ENCODE results near the gene SGSH.

SGSH gene

DNA sequence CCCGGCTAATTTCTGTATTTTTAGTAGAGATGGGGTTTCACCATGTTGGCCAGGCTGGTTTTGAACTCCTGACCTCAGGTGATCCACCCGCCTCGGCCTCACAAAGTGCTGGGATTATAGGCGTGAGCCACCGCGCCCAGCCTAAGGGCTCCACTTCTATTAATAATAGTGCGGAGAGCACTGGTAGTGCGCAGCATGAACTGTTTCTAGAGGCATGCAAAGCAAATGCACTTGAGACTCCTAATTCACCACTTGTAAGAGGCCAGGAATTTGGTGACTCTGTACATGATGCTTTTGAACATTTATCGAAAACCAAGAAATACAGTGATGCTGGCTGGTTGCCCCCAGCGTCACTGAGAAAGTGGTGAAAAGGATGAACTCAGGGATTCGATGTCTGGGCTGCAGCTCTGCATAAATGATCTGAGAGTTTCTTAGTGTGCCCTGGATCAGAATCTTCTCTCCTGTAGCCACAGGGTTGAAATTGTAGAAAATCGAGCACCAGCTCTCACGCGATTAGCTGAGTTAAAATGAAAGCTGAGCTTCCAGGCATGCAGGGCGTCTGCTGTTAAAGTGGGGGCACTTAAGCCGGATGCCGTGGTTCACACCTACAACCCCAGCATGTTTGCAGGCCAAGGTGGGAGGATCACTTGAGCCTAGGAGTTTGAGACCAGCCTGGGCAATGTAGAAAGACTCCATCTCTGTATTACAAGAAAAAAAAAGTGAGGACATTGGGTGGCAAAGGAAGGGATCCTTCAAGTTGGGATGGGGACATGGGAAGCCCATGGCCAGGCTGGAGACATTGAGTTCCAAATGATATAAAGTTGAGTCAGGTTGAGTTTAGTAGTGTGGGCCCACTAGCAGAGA lies 45.3 kb upstream of the SGSH start:
- Histone ChIP-seq H3K36me3 (ENCODE audit: low read depth) (peaks cover 40% of the 10 kb centered on the region), H3K9me3 (ENCODE audit: severe bottlenecking) (no peaks in the 10 kb centered on the region), H3K4me3 (ENCODE audit: severe bottlenecking) (no peak overlapping the region), H3K27me3 (ENCODE audit: insufficient read depth, poor library complexity, severe bottlenecking) (no peaks in the 10 kb centered on the region), H3K27ac (ENCODE audit: poor library complexity, severe bottlenecking) (no peak overlapping the region), H3K4me1 (ENCODE audit: insufficient read depth, poor library complexity, severe bottlenecking) (peaks cover 11% of the 10 kb centered on the region)
- no peak for TF ChIP-seq CTCF (IDR thresholded peaks at IDR 0.05; ENCODE audit: poor library complexity, severe bottlenecking)
- ATAC-seq (ENCODE audit: low read depth) (no peak), DNase-seq (ENCODE audit: low spot score) (no peak)

DNA sequence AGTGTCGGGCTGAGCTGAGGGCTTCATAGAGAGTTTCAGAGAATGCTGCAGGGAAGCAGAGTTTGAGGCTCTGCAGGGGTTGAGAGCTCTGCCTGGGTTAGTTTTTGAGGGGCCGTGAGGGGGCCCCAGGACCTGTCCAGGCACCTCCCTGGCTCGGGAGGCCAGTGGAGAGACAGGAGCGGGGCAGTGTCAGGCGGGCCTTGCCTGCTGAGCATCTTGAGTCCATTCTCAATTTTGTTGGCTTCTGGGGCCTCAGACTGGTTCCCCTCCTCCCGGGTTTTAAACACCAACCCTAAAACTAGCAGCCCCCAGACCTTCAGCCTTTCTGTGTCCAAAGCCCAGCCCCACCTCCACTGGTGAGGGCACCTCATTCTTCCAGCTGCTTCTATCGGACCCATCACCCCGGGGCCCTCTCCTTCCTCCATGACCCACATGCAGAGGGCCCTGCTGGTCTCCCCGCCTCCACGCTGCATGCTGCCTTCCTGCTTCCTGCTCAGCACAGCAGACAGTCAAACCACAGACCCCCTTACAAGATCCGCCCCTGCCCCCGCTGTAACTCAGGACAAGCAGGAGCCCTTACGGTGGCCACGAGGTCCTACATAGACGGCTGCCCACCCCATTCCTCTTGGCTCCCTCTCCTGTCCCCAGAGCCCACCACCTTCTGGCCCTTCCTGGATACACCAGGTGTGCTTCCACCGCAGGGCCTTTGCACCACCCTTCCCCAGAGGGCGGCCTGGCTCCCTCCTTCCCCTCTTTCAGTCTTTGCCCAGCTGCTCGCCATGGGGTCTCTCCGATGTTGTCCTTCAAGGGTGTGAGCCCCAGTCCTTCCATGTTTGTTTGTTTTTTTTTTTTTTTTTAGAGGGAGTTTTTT lies 44.3 kb upstream of the SGSH start:
- Histone ChIP-seq H3K4me3 (ENCODE audit: severe bottlenecking) (no peak overlapping the region), H3K9me3 (ENCODE audit: severe bottlenecking) (no peaks in the 10 kb centered on the region), H3K27me3 (ENCODE audit: insufficient read depth, poor library complexity, severe bottlenecking) (no peaks in the 10 kb centered on the region), H3K4me1 (ENCODE audit: insufficient read depth, poor library complexity, severe bottlenecking) (peaks cover 11% of the 10 kb centered on the region), H3K27ac (ENCODE audit: poor library complexity, severe bottlenecking) (peak overlapping the region; percentile 92), H3K36me3 (ENCODE audit: low read depth) (peaks cover 36% of the 10 kb centered on the region)
- TF ChIP-seq CTCF (IDR thresholded peaks at IDR 0.05; ENCODE audit: poor library complexity, severe bottlenecking) = no peak
- ATAC-seq (ENCODE audit: low read depth) = no peak
- no peak for DNase-seq (ENCODE audit: low spot score)

DNA sequence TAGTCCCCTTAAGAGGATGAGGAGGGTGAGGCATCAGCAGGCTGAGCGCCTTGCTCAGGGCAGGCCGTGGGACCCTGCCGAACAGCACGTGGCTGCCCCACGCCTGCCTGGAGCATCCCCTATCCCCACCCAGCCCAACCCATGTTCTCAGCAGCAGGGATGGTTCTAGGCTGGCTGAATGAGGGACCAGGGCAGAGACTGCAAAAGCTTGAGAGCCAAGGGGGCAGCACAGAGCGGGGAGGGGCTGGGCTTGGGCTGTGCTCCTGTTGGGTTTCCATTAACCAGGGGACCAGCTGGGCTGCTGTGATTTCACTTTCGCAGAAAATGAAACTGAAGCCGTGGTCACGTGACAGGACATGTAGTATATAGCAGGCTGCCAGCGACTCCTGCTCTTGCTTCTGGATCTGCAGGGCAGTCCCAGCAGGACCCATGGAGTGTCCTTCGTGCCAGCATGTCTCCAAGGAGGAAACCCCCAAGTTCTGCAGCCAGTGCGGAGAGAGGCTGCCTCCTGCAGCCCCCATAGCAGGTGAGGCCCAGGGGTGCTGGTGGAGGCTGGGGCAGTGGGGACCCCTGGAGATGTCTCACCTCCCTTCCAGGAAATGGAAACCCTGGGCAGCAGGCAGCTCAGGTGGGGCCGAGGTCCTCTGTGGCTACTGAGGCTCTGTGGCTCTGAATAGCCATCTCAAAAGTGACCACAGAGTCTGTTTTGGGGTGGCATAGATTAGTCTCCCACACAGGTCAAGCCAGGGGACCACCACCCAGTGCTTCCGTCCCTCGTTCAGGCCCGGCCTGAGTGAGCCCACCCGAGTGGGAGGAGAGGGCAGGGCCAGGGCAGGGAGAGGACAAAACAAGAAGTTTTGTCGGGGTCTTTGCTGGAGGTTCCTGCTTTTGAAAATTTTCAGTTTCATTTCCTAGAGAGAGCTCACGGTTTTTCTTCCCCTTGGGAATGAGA lies 43.4 kb upstream of the SGSH start:
- no peak overlapping the region for H3K4me3 ChIP-seq (ENCODE audit: severe bottlenecking)
- ATAC-seq (ENCODE audit: low read depth) = peak; percentile 38; the same call in 2 of the 3 replicates
- no peak for DNase-seq (ENCODE audit: low spot score)
- peaks cover 28% of the 10 kb centered on the region for H3K36me3 ChIP-seq (ENCODE audit: low read depth)
- no peaks in the 10 kb centered on the region for H3K27me3 ChIP-seq (ENCODE audit: insufficient read depth, poor library complexity, severe bottlenecking)
- H3K9me3 ChIP-seq (ENCODE audit: severe bottlenecking) = no peaks in the 10 kb centered on the region
- TF ChIP-seq CTCF (IDR thresholded peaks at IDR 0.05; ENCODE audit: poor library complexity, severe bottlenecking) = no peak
- H3K27ac ChIP-seq (ENCODE audit: poor library complexity, severe bottlenecking) = peak overlapping the region; percentile 92
- H3K4me1 ChIP-seq (ENCODE audit: insufficient read depth, poor library complexity, severe bottlenecking) = peaks cover 11% of the 10 kb centered on the region

DNA sequence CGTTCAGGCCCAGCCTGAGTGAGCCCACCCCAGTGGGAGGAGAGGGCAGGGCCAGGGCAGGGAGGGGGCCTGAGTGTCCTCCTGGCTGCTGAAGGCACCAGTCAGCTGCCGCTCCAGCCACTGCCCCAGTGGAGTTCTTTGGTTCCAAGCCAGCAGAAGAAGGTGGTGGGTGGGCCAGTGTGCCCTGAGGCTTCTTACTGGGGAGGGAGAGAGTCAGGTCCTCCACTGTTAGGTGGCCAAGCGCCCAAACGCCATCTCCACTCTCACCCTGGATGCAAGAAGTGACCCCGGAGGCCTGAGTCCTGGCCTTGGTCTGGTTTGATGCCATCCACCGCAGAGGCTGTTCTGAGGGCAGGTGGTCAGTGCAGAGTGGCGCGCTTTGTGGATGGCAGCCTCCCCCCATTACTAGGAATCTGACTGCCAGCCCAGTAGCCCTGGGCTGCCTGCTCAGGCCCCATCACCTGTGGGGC lies 42.7 kb upstream of the SGSH start:
- H3K9me3 ChIP-seq (ENCODE audit: severe bottlenecking) = no peaks in the 10 kb centered on the region
- H3K4me3 ChIP-seq (ENCODE audit: severe bottlenecking) = no peak overlapping the region
- TF ChIP-seq CTCF (IDR thresholded peaks at IDR 0.05; ENCODE audit: poor library complexity, severe bottlenecking) = no peak
- ATAC-seq (ENCODE audit: low read depth) = no peak
- H3K4me1 ChIP-seq (ENCODE audit: insufficient read depth, poor library complexity, severe bottlenecking) = peaks cover 11% of the 10 kb centered on the region
- peak overlapping the region; percentile 92 for H3K27ac ChIP-seq (ENCODE audit: poor library complexity, severe bottlenecking)
- DNase-seq (ENCODE audit: low spot score) = no peak
- no peaks in the 10 kb centered on the region for H3K27me3 ChIP-seq (ENCODE audit: insufficient read depth, poor library complexity, severe bottlenecking)
- peaks cover 28% of the 10 kb centered on the region for H3K36me3 ChIP-seq (ENCODE audit: low read depth)

All from RWPE2 (cell line).